Measurements from ENCODE around the gene THRB.

The THRB gene

GRCh38 chr3:24499991-24500390 lies 5.3 kb upstream of the THRB start:
- Histone ChIP-seq H3K9me3 (ENCODE audit: low read length) (no peaks in the 10 kb centered on the region), H3K4me1 (ENCODE audit: insufficient read depth, low read length, severe bottlenecking) (no peaks in the 10 kb centered on the region), H4K20me1 (ENCODE audit: insufficient read depth, low read length) (no peaks in the 10 kb centered on the region), H3K4me2 (ENCODE audit: low read length) (no peak overlapping the region), H3K36me3 (ENCODE audit: insufficient read depth, low read length) (no peaks in the 10 kb centered on the region), H3K9me2 (ENCODE audit: low read depth, low read length) (no peaks in the 10 kb centered on the region), H3K27ac (ENCODE audit: low read depth, low read length, poor library complexity, severe bottlenecking) (no peak overlapping the region), H3K4me3 (ENCODE audit: low read depth, low read length, poor library complexity, severe bottlenecking) (no peak overlapping the region), H2AFZ (ENCODE audit: low read length) (no peak overlapping the region), H3K9ac (ENCODE audit: low read length) (no peak overlapping the region), H3K27me3 (ENCODE audit: insufficient read depth, low read length) (no peaks in the 10 kb centered on the region), H3F3A (ENCODE audit: insufficient read depth, low read length) (no peaks in the 10 kb centered on the region), H3K79me2 (ENCODE audit: insufficient read depth, low read length) (no peaks in the 10 kb centered on the region)
- no peak for TF ChIP-seq EZH2 (IDR thresholded peaks at IDR 0.05; ENCODE audit: borderline replicate concordance, low read length)
- TF ChIP-seq, protein P1, sequence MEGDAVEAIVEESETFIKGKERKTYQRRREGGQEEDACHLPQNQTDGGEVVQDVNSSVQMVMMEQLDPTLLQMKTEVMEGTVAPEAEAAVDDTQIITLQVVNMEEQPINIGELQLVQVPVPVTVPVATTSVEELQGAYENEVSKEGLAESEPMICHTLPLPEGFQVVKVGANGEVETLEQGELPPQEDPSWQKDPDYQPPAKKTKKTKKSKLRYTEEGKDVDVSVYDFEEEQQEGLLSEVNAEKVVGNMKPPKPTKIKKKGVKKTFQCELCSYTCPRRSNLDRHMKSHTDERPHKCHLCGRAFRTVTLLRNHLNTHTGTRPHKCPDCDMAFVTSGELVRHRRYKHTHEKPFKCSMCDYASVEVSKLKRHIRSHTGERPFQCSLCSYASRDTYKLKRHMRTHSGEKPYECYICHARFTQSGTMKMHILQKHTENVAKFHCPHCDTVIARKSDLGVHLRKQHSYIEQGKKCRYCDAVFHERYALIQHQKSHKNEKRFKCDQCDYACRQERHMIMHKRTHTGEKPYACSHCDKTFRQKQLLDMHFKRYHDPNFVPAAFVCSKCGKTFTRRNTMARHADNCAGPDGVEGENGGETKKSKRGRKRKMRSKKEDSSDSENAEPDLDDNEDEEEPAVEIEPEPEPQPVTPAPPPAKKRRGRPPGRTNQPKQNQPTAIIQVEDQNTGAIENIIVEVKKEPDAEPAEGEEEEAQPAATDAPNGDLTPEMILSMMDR (IDR thresholded peaks at IDR 0.05; ENCODE audit: low read length): no peak

DNA sequence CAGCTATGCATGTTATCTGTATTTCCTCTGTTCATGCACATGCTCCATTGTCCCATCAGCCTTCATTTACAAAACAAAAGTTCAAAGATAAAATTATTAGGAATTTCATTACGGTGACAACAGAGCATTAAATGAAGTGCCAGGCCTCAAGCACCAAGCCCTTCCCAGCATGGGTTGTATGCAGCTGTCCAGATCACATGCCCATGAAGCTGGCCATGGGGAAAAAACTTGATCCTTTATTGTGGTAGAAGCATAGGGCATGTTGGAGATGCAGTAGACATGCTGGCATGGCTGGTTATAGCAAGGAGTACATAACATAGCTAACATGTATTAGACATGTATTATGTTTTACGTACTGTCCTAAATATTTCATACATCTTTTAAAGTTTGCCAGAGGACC lies 4.1 kb upstream of the THRB start:
- Histone ChIP-seq H3K27ac (ENCODE audit: low read depth, low read length, poor library complexity, severe bottlenecking) (no peak overlapping the region), H3K36me3 (ENCODE audit: insufficient read depth, low read length) (no peaks in the 10 kb centered on the region), H3K4me1 (ENCODE audit: insufficient read depth, low read length, severe bottlenecking) (no peaks in the 10 kb centered on the region), H3K9ac (ENCODE audit: low read length) (no peak overlapping the region), H4K20me1 (ENCODE audit: insufficient read depth, low read length) (no peaks in the 10 kb centered on the region), H3F3A (ENCODE audit: insufficient read depth, low read length) (no peaks in the 10 kb centered on the region), H2AFZ (ENCODE audit: low read length) (no peak overlapping the region), H3K27me3 (ENCODE audit: insufficient read depth, low read length) (no peaks in the 10 kb centered on the region), H3K9me3 (ENCODE audit: low read length) (no peaks in the 10 kb centered on the region), H3K79me2 (ENCODE audit: insufficient read depth, low read length) (no peaks in the 10 kb centered on the region), H3K9me2 (ENCODE audit: low read depth, low read length) (no peaks in the 10 kb centered on the region), H3K4me3 (ENCODE audit: low read depth, low read length, poor library complexity, severe bottlenecking) (no peak overlapping the region), H3K4me2 (ENCODE audit: low read length) (no peak overlapping the region)
- TF ChIP-seq, protein P1 (IDR thresholded peaks at IDR 0.05; ENCODE audit: low read length): no peak
- no peak for TF ChIP-seq EZH2 (IDR thresholded peaks at IDR 0.05; ENCODE audit: borderline replicate concordance, low read length)

- Histone ChIP-seq H3K27me3 (ENCODE audit: insufficient read depth, low read length) (no peaks in the 10 kb centered on the region), H3K4me1 (ENCODE audit: insufficient read depth, low read length, severe bottlenecking) (no peaks in the 10 kb centered on the region), H3K36me3 (ENCODE audit: insufficient read depth, low read length) (no peaks in the 10 kb centered on the region), H4K20me1 (ENCODE audit: insufficient read depth, low read length) (no peaks in the 10 kb centered on the region), H2AFZ (ENCODE audit: low read length) (no peak overlapping the region), H3K27ac (ENCODE audit: low read depth, low read length, poor library complexity, severe bottlenecking) (no peak overlapping the region), H3K4me2 (ENCODE audit: low read length) (no peak overlapping the region), H3K4me3 (ENCODE audit: low read depth, low read length, poor library complexity, severe bottlenecking) (no peak overlapping the region), H3K9me3 (ENCODE audit: low read length) (no peaks in the 10 kb centered on the region), H3K79me2 (ENCODE audit: insufficient read depth, low read length) (no peaks in the 10 kb centered on the region), H3K9me2 (ENCODE audit: low read depth, low read length) (no peaks in the 10 kb centered on the region), H3F3A (ENCODE audit: insufficient read depth, low read length) (no peaks in the 10 kb centered on the region), H3K9ac (ENCODE audit: low read length) (no peak overlapping the region)
- TF ChIP-seq, protein P1 (IDR thresholded peaks at IDR 0.05; ENCODE audit: low read length): no peak
- no peak for TF ChIP-seq EZH2 (IDR thresholded peaks at IDR 0.05; ENCODE audit: borderline replicate concordance, low read length)
Measured at GRCh38 chr3:24498391-24498790, 3.7 kb upstream of the THRB start.
